Stimulated activated CD8-positive, alpha-beta memory T cell treated with anti-CD3 and anti-CD28 coated beads, Interleukin-15, amount 100 ng/mL, for 48 hours (primary cell): ENCODE results near the gene GRK2.
"Not testable (repeated sequence)": the region's sequence is repeated elsewhere in the genome, so short reads cannot be mapped to it uniquely, and the experiment has no call there.

Experiments used
- DNase-seq, 2 donors: peaks; one replicate each; pipeline ENCODE4 v3.0.0-alpha.2; 2020; ENCODE audit warnings: low read depth in 2 of 2

The GRK2 gene

DNA sequence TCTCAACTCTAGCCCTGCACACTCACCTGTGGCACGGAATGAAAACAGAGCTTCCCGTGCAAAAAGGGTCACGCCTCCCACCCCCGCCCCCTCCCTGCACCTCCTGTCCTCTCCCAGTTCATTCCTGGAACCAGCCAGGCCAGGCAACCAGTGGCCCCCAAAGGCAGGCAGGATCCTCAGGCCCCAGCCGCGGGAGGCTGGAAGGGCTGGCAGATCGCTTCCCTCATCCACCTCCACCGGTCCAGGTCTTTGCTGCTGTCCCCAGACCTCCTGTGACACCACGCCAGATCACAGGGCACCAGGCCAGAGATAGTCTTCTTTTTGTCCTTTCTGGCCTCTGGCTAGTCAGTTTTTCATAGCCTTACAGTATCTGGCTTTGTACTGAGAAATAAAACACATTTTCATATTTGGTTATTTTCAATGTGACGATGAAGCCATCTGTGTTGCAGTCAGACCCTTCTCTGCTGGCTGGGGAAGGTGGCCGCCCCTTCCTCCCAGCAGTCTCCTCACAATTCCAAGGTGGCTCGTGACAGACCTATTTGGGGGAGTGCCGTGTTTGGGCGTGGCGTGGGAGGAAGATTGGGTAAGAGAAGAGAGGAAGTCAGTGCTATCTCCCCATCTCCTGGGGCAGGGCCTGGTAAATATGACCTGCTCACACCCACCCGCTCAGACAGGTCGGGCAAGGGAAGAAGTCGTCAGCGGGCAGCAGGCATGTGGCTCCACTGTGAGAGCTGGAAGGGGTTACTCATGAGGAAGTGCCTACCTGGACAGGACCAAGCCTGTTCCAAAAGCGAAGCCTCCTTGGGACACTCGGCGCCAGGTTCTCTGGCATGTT is 46.1 kb downstream of the GRK2 start:
- DNase-seq = no peak

DNA sequence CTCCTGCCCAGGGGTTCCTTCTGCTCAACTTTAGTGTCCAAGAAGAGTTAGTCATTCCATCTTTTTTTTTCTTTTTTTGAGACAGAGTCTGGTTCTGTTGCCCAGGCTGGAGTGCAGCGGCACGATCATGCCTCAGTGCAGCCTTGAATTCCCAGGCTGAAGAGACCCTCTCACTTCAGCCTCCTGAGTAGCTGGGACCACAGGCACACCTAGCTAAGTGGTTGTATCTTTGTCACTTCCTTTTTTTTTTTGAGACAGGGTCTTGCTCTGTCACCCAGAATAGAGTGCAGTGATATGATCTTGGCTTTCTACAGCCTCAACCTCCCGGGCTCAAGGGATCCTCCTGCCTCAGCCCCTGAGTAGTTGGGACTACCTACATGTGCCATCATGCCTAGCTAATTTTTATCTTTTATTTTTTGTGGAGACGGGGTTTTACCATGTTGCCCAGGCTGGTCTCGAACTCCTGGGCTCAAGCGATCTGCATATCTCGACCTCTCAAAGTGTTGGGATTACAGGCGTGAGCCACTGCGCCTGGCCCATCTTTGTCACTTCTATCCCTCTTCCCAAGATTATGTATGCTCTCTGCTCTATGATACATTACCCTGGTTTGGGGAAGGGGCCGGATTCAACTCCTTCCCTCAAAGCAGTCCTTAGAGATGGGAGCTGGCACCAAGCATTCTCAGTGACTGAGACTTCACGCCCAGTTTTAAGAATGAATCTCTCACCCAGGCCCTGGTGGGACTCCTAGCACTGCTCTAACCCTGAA is 47.0 kb downstream of the GRK2 start:
- no peak for DNase-seq

- DNase-seq = no peak
Observed at GRCh38 chr11:67314218-67314617, 47.9 kb downstream of the GRK2 start.

DNA sequence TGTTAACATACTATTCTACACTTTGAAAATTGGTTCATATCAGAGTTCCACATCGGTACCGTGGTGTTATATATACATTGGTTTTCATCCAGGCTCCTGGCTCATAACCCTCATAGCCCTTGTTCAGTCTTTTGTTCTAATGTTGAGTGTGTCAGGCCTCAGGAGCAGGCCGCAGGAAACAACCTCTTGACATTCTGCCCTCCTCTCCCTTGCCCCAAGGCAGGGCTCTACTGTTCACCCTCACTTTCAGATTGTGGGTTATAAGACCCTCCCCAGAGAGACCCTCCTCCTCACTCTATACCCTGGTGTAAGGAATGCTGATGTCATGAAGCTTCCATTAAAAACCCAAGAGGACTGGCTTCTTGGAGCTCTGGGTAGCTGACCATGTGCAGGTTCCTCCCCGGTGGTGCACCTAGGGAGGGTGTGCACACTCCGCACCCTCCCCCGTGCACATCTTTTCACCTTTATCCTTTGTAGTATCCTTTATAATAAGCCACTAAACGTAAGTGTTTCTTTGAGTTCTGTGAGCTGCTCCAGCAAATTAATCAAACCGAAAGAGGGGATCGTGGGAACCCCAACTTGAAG is 49.1 kb downstream of the GRK2 start:
- DNase-seq = no peak

DNA sequence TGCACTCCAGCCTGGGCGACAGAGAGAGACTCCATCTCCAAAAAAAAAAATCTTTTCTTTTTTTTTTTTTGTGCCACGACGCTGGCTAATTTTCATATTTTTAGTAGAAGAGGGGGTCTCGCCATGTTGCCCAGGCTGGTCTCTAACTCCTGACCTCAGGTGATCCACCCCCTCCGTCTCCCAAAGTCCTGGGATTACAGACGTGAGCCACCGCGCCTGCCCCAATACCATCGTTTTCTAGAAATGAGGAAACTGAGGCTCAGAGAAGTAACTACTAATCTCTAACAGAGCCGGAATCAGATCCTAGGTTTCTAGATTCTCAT is 50.6 kb downstream of the GRK2 start:
- no peak for DNase-seq

DNA sequence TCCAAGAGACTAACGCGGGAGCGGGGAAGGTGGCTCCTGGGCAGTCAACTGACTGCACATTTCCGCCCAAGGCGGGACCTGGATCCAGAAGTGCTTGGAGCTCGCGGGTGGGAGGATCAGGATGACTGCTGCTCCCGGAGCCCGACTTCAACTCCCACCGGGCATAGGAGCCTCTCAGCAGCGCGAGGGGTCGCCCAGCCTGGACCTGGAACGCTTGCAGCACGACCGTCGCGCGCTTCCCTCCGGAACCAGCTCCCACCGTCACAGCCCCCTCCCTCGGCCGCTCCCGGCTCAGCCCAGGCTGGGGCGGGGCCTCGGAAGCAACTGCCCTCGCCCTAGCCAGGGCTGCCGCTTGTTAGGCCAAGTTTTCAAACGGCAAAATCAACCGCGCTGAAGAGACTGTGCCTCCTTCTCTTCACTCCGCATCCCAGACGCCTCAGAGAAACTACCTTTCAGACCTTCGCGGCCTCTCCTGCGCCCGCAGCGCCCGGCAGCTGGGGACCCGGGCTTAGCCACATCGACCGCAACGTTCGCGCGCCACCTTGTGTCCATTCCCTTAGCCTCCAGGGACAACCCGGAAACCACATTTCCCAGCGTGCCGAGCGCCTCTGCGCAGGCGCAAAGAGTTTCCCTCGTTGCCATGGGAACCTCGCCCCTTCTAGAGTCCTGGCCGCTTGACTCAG is 51.1 kb downstream of the GRK2 start:
- DNase-seq = peak; percentile 96 to 97

DNA sequence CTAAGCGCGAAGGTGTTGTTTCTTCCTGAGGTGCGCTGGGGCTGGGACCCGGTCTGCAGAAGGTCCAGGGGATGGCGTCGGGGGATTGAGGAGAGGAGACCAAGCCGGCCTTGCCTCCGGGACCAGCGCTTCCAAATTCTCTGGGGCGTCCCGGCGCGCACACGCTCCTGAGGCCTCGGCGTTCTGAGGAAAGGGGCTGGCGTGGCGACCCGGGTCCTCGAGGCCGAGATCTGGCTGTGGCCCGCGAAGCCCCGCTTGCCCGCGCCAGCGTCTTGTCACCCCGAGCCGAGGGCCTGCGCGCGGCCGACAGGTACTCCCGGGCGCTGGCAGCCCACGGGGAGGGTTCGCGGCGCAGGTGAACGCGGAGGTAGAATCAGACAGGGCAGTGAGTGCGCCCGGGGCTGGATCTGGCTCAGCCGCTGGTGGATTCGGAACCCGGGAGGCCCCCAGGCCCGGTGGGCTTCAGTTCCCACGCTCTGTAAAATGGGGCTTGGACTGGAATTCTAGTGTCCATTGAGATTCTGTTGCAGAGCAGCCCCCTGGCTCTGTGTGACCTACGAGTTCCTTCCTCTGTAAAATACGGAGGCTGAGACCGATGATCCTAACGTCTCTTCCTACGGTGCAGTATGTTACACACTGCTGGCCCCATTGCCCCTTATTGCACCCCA is 51.7 kb downstream of the GRK2 start:
- DNase-seq = no peak

- DNase-seq = not testable (repeated sequence)
Observed at GRCh38 chr11:67318876-67319275, 52.6 kb downstream of the GRK2 start.

DNA sequence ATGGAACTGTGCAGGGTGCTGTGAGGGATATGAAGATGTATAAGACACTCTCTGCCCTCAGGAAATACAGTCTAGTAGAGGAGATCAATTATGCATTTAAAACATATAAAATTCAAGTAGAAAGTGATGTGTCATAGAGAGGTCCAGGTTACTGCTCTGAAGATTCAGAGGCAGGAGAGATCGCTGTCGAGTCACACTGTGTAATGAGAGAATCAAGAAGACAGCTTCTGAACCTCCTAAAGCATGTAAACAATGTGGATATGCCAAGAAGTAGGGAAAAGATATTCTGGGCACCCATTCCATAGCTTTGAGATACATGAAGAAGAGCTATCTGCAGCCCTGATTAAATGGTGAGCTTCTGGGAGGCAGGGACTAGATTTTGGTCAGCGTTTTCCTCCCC is 53.7 kb downstream of the GRK2 start:
- DNase-seq = no peak

GRCh38 chr11:67320691-67321090 is 54.4 kb downstream of the GRK2 start:
- no peak for DNase-seq

DNA sequence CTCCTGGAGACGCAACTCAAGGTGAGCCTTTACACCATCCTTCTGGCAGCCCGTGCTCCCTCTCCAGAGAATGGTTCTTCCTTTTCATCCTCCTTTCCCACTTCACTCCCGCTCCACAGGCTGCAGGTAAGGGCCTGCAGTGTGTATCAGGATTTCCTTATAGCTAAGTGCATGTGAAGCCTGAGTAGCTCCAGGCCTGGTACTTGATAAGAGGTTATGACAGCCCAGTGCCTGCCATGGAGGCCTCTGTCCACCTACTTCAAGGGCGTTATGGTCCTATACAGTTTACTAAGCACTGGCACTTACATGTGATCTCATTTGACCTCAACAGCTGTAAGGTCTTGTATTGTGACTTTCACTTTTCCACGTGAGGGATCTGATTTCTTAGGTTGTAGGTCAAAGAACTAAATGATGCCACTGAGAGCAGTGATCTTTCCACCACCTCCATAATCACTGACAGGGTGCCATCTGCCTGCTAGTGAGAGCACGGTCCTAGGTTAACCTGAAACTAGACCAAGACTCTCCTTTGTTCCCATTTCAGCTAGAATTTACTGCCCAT is 55.1 kb downstream of the GRK2 start:
- DNase-seq = no peak

GRCh38 chr11:67322049-67322448 is 55.8 kb downstream of the GRK2 start:
- DNase-seq = no peak

DNA sequence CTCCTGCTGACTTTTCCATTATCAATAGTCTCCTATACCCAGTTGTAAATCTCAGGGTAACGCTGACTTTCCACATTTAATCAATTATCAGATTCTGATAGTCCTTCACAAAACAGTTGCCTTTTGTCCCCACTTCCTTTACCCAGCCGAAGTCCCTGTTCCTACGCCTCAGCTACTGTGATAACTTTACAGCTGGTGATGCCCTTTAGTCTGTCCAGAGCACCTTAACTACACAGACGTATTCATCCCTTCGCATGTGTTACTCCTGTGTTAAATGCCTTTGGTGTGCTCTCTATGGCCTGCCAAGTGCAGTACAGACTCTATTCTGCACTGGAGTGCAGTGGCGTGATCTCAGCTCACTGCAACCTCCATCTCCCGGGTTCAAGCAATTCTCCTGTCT is 57.3 kb downstream of the GRK2 start:
- DNase-seq = no peak

DNA sequence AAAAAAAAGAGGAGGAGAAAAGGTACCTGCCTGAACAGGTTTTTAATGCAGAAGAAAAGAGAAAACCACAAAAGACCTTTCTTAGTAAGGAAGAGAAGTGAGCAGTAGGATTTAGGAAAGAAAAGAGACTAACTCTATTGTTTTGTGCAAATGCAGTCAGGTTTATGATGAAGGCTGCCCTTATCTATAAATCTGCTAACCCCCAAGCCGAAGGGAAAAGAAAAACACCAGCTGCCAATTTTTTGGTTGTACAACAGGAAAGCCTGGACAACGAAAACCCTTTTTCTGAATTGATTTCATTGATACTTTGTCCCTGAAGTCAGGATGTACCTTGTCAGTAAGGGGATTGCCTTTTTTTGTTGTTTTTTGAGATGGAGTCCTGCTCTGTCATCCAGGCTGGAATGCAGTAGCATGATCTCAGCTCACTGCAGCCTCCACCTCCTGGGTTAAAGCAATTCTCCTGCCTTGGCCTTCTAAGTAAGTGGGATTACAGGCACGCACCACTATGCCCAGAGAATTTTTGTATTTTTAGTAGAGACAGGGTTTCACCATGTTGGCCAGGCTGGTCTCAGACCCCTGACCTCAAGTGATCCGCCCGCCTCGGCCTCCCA is 65.9 kb downstream of the GRK2 start:
- DNase-seq = no peak
